Measurements from ENCODE around the gene OR2W1.

GRCh38 chr6:29008089-29008488, 36.9 kb downstream of the OR2W1 start:
- TF ChIP-seq CTCF (IDR thresholded peaks at IDR 0.05) (no peak), POLR2A (IDR thresholded peaks at IDR 0.05) (no peak)
